HG03103 (cell line): ENCODE data around the gene ECSIT.
"Not testable (repeated sequence)": the region's sequence is repeated elsewhere in the genome, so short reads cannot be mapped to it uniquely, and the experiment has no call there.

ENCODE experiments used
- ATAC-seq: cut with Tn5 transposase; IDR thresholded peaks from one replicate; pipeline ENCODE4 v1.9.1; 2021; ENCODE audit warnings: low read depth; ENCODE audit not compliant: unreplicated experiment

Gene ECSIT

GRCh38 chr19:11528551-11529341 is at the start of gene ECSIT:
ECSIT (minus strand) TSS chr19:11529134; CDS start chr19:11519170, 9,964 bp downstream.
- peak; percentile 91 for ATAC-seq

GRCh38 chr19:11577451-11578257 is 48.7 kb upstream of the ECSIT start, which contains the start of gene ACP5:
ACP5 (minus strand) TSS chr19:11577645; CDS start chr19:11577317, 328 bp downstream.
- no peak for ATAC-seq

- ATAC-seq = no peak
Measured at GRCh38 chr19:11576227-11576626, 47.3 kb upstream of the ECSIT start.

GRCh38 chr19:11574689-11575088 is 45.8 kb upstream of the ECSIT start:
- no peak for ATAC-seq

GRCh38 chr19:11573763-11574162 is 44.8 kb upstream of the ECSIT start:
- not testable (repeated sequence) for ATAC-seq

GRCh38 chr19:11573354-11573753 is 44.4 kb upstream of the ECSIT start:
- not testable (repeated sequence) for ATAC-seq

GRCh38 chr19:11570039-11570462 is 41.1 kb upstream of the ECSIT start:
- no peak for ATAC-seq

- no peak for ATAC-seq
Measured at GRCh38 chr19:11566164-11566563, 37.2 kb upstream of the ECSIT start.

- ATAC-seq = not testable (repeated sequence)
Measured at GRCh38 chr19:11565649-11565980, 36.7 kb upstream of the ECSIT start.

GRCh38 chr19:11564082-11564807 is 35.3 kb upstream of the ECSIT start:
- ATAC-seq = not testable (repeated sequence)

- ATAC-seq = no peak
Measured at GRCh38 chr19:11563532-11563931, 34.6 kb upstream of the ECSIT start.

GRCh38 chr19:11560404-11561051 is 31.6 kb upstream of the ECSIT start:
- ATAC-seq = no peak

- ATAC-seq = no peak
Measured at GRCh38 chr19:11558881-11559828, 30.2 kb upstream of the ECSIT start, which contains the start of gene ELOF1. ELOF1 (minus strand) TSS chr19:11559230; CDS start chr19:11554347, 4,883 bp downstream.

- no peak for ATAC-seq
Measured at GRCh38 chr19:11556634-11557420, 27.9 kb upstream of the ECSIT start.

- no peak for ATAC-seq
Measured at GRCh38 chr19:11555246-11555645, 26.3 kb upstream of the ECSIT start.

GRCh38 chr19:11554160-11554559 is 25.2 kb upstream of the ECSIT start:
- ATAC-seq = no peak

- ATAC-seq = no peak
Measured at GRCh38 chr19:11552666-11553372, 23.9 kb upstream of the ECSIT start.
